Lower leg skin (tissue), 3 donors: ENCODE results near the gene TMEM147.

Experiments used
- CTCF ChIP-seq, 3 donors: fragments of 450-650 bp; IDR thresholded peaks; one replicate each; pipeline ENCODE4 v1.5.1; 2016; ENCODE audit warnings: antibody characterized with exemption in 3 of 3, mild to moderate bottlenecking in 3 of 3, moderate library complexity in 2 of 3
- POLR2A ChIP-seq, 2 donors: fragments of 450-650 bp; IDR thresholded peaks; one replicate each; pipeline ENCODE4 v1.6.1; 2016 to 2017; ENCODE audit warnings: antibody characterized with exemption in 2 of 2, mild to moderate bottlenecking in 1 of 2, moderate library complexity in 1 of 2

- TF ChIP-seq CTCF (IDR thresholded peaks at IDR 0.05), result no peak
- no peak for TF ChIP-seq POLR2A (IDR thresholded peaks at IDR 0.05)
Measured at GRCh38 chr19:35534803-35535480, 10.5 kb upstream of the TMEM147 start.
